Endothelial cell of umbilical vein (primary cell): ENCODE measurements around the gene DEPDC7. TPM values are rescaled to one million over a fixed set of nuclear protein-coding genes. Genes with fewer than 3 reads are reported as not detected.
"Not testable (repeated sequence)": the region's sequence is repeated elsewhere in the genome, so short reads cannot be mapped to it uniquely, and the experiment has no call there.

Experiments used
- BruUV-seq: library from RNA; stranded (reverse); fragments of 400-500 nt; replicated peaks from 2 replicates; lab custom pipeline; 2021; lab: Mats Ljungman, UMichigan
- CTCF ChIA-PET: fragments of 300-600, 350-600 bp; sonication (Branson Sonifier 250); formaldehyde crosslinking; loops from one replicate; lab custom pipeline; 2021; ENCODE audit warnings: antibody characterized with exemption, inconsistent platforms; lab: Charles Lee
- POLR2A ChIA-PET: fragments of 300-600, 350-600 bp; sonication (Branson Sonifier 250); formaldehyde crosslinking; loops from one replicate; lab custom pipeline; 2021; ENCODE audit warnings: antibody characterized with exemption, inconsistent platforms; lab: Charles Lee
- DNase-seq: peaks from one replicate; pipeline ENCODE4 v3.0.0-alpha.2; 2011; ENCODE audit warnings: low read depth, low spot score
- FAIRE-seq: peaks from 2 replicates; lab custom pipeline; 2011; peaks lifted over from hg19 to GRCh38; lab: Jason Lieb, UNC
- H2AFZ ChIP-seq: 2 replicates; pipeline ENCODE4 v1.6.0; 2012; ENCODE audit warnings: low read depth, low read length, control low read depth, inconsistent platforms
- H3K27ac ChIP-seq: 2 replicates; pipeline ENCODE4 v1.5.1; 2011; ENCODE audit warnings: low read depth, mild to moderate bottlenecking, control low read depth, low read length, moderate library complexity; ENCODE audit not compliant: insufficient read depth
- H3K27me3 ChIP-seq, 2 experiments: 2 replicates each; pipeline versions ENCODE4 v1.6.0 to v1.6.1; 2011; ENCODE audit warnings: low read length in 2 of 2, mixed read lengths in 1 of 2; ENCODE audit not compliant: control insufficient read depth in 2 of 2, insufficient read depth in 2 of 2
- H3K36me3 ChIP-seq, 2 experiments: 2 replicates in 1 of 2; 3 replicates in 1 of 2; pipeline ENCODE4 v1.5.1; 2011; ENCODE audit warnings: low read length in 2 of 2, mild to moderate bottlenecking in 1 of 2, moderate library complexity in 1 of 2; ENCODE audit not compliant: control insufficient read depth in 2 of 2, insufficient read depth in 2 of 2; ENCODE audit errors: extremely low read depth in 1 of 2
- H3K4me1 ChIP-seq: 3 replicates; pipeline ENCODE4 v1.5.1; 2011; ENCODE audit warnings: mild to moderate bottlenecking, low read length; ENCODE audit not compliant: control insufficient read depth, insufficient read depth; ENCODE audit errors: extremely low read depth
- H3K4me2 ChIP-seq: 2 replicates; pipeline ENCODE4 v1.6.1; 2011; ENCODE audit warnings: low read length, control low read depth, mixed read lengths; ENCODE audit not compliant: insufficient read depth
- H3K4me3 ChIP-seq, 3 experiments: fragments of 200-600 bp in 1 of 3; sonication (generic), shearing (Covaris generic) in 1 of 3; replicated peaks in 1 of 3; 2 replicates each; pipeline ENCODE4 v1.5.1; 2011 to 2016; ENCODE audit warnings: control low read depth in 3 of 3, low read length in 3 of 3, mild to moderate bottlenecking in 2 of 3, inconsistent platforms in 1 of 3, low read depth in 1 of 3, moderate library complexity in 1 of 3; ENCODE audit not compliant: insufficient read depth in 1 of 3
- H3K79me2 ChIP-seq: 2 replicates; pipeline ENCODE4 v1.6.0; 2012; ENCODE audit warnings: low read length, inconsistent platforms; ENCODE audit not compliant: control insufficient read depth, insufficient read depth
- H3K9ac ChIP-seq: replicated peaks from 2 replicates; pipeline ENCODE3; 2011; ENCODE audit warnings: low read length, control low read depth; ENCODE audit not compliant: insufficient read depth; ENCODE audit errors: extremely low read depth
- H3K9me1 ChIP-seq: replicated peaks from 3 replicates; pipeline ENCODE4 v1.6.0; 2011; ENCODE audit warnings: mild to moderate bottlenecking, low read length; ENCODE audit not compliant: control insufficient read depth, insufficient read depth; ENCODE audit errors: extremely low read depth
- H3K9me3 ChIP-seq: replicated peaks from 2 replicates; pipeline ENCODE4 v1.5.1; 2012; ENCODE audit warnings: low read length, inconsistent platforms; ENCODE audit not compliant: control insufficient read depth, insufficient read depth
- H4K20me1 ChIP-seq: replicated peaks from 2 replicates; pipeline ENCODE3; 2011; ENCODE audit warnings: mild to moderate bottlenecking, low read length; ENCODE audit not compliant: control insufficient read depth, insufficient read depth; ENCODE audit errors: extremely low read depth
- CTCF ChIP-seq, 2 donors: IDR thresholded peaks; 1 replicate in 1 of 2; 2 replicates in 1 of 2; pipeline ENCODE4 v1.5.1; 2011; ENCODE audit warnings: low read length in 2 of 2, mild to moderate bottlenecking in 2 of 2, moderate library complexity in 2 of 2, control low read depth in 1 of 2, inconsistent platforms in 1 of 2, low read depth in 1 of 2; ENCODE audit not compliant: insufficient read depth in 1 of 2; ENCODE audit errors: extremely low read depth in 1 of 2
- EZH2 ChIP-seq: IDR thresholded peaks from 2 replicates; pipeline ENCODE4 v1.6.1; 2012; ENCODE audit warnings: borderline replicate concordance, low read depth, mild to moderate bottlenecking, moderate library complexity, low read length, inconsistent platforms; ENCODE audit not compliant: severe bottlenecking
- FOS ChIP-seq: IDR thresholded peaks from 2 replicates; pipeline ENCODE4 v1.6.1; 2011; ENCODE audit warnings: mild to moderate bottlenecking, low read length, moderate library complexity, borderline replicate concordance; ENCODE audit not compliant: insufficient read depth
- GATA2 ChIP-seq: IDR thresholded peaks from 2 replicates; pipeline ENCODE4 v1.7.0; 2011; ENCODE audit warnings: low read depth, mild to moderate bottlenecking, moderate library complexity, mixed read lengths, low read length; ENCODE audit not compliant: insufficient read length, insufficient read depth
- JUN ChIP-seq: IDR thresholded peaks from 2 replicates; pipeline ENCODE4 v1.6.1; 2011; ENCODE audit warnings: borderline replicate concordance, low read depth; ENCODE audit not compliant: insufficient read length, insufficient read depth
- MAX ChIP-seq: IDR thresholded peaks from 2 replicates; pipeline ENCODE4 v1.6.1; 2011; ENCODE audit not compliant: insufficient read depth, insufficient read length
- MYC ChIP-seq: IDR thresholded peaks from one replicate; pipeline ENCODE4 v1.6.1; 2011; ENCODE audit warnings: mild to moderate bottlenecking, low read depth, low read length
- POLR2A ChIP-seq: IDR thresholded peaks from 2 replicates; pipeline ENCODE4 v1.6.1; 2012; ENCODE audit warnings: low read depth, mild to moderate bottlenecking, control low read depth, low read length
- POLR2AphosphoS5 ChIP-seq: IDR thresholded peaks from 2 replicates; pipeline ENCODE4 v1.6.1; 2012; ENCODE audit warnings: low read depth, mild to moderate bottlenecking, control low read depth, low read length, moderate library complexity; ENCODE audit not compliant: insufficient read depth
- dilution Hi-C: fragments of 300-500 bp; cut with MboI; formaldehyde crosslinking; loops from one replicate; pipeline ENCODE4 v1.15.0; 2019; ENCODE audit warnings: low sequenced_read_pairs; ENCODE audit not compliant: extremely low pct_ligation_motif_present
- intact Hi-C: fragments of 100-400 bp; cut with micrococcal nuclease; formaldehyde crosslinking; loops from one replicate; pipeline ENCODE4 v1.10.0; 2022
- polyA plus RNA-seq, 4 experiments: library from polyadenylated mRNA; depleted of rRNA in 3 of 4; stranded (reverse) in 3 of 4; unstranded in 1 of 4; fragments of >200 nt; gene quantifications; 2 replicates each; pipeline versions ENCODE4 v1.2.1 to v1.2.3, GENCODE V29; 2011 to 2012; ENCODE audit warnings: missing spikeins in 1 of 4
- total RNA-seq: library from RNA; stranded (reverse); gene quantifications from 2 replicates; pipeline ENCODE4 v1.2.3, GENCODE V29; 2021

DEPDC7 gene
- total and polyA plus RNA-seq, 2 donors (not counting 3 experiments of a cell fraction or from before 2014, with no cell fraction given), result 0.08 TPM; not detected in 1

GRCh38 chr11:33045551-33046255 lies 30.0 kb downstream of the DEPDC7 start:
- Histone ChIP-seq H3K27me3 (no peaks in the 10 kb centered on the region), H3K9me1 (peaks cover 5% of the 10 kb centered on the region), H3K79me2 (peaks cover 1% of the 10 kb centered on the region), H3K9ac (no peak overlapping the region), H3K36me3 (no peaks in the 10 kb centered on the region), H3K9me3 (no peaks in the 10 kb centered on the region), H4K20me1 (no peaks in the 10 kb centered on the region), H3K27ac (no peak overlapping the region), H3K4me3 (no peak overlapping the region), H3K4me2 (no peak overlapping the region), H2AFZ (no peak overlapping the region), H3K4me1 (peaks cover 5% of the 10 kb centered on the region)
- intact Hi-C loops, result no loop called here
- ChIA-PET POLR2A (no interaction called here), CTCF (interaction anchor here (1.1 kb wide), 2 partner anchors 11 to 74 kb away, joined by 3 read pairs; no protein-coding TSS in a partner anchor)
- no TSS peak for BruUV-seq
- no peak for DNase-seq
- dilution Hi-C loops, result no loop called here
- FAIRE-seq, result no peak
- TF ChIP-seq FOS (no peak), CTCF (IDR thresholded peaks at IDR 0.05; ENCODE audit: extremely low read depth in 1 of 2, insufficient read depth in 1 of 2, low read depth in 1 of 2, low read length in 2 of 2) (no peak), MAX (no peak), MYC (no peak), POLR2A (no peak), GATA2 (no peak), EZH2 (no peak), JUN (no peak), POLR2AphosphoS5 (no peak)

- H3K9me1 ChIP-seq, H3K9ac ChIP-seq, POLR2A ChIA-PET, H3K9me3 ChIP-seq, dilution Hi-C loops, intact Hi-C loops, H3K27me3 ChIP-seq, H3K4me3 ChIP-seq, CTCF ChIA-PET, FAIRE-seq, H3K79me2 ChIP-seq, H4K20me1 ChIP-seq, H3K4me1 ChIP-seq, BruUV-seq, H3K4me2 ChIP-seq, H3K27ac ChIP-seq, DNase-seq, H2AFZ ChIP-seq, H3K36me3 ChIP-seq: not testable (repeated sequence)
Measured at GRCh38 chr11:33048701-33049100, 33.0 kb downstream of the DEPDC7 start.
